ENCODE results near the gene ZNF554.

DNA sequence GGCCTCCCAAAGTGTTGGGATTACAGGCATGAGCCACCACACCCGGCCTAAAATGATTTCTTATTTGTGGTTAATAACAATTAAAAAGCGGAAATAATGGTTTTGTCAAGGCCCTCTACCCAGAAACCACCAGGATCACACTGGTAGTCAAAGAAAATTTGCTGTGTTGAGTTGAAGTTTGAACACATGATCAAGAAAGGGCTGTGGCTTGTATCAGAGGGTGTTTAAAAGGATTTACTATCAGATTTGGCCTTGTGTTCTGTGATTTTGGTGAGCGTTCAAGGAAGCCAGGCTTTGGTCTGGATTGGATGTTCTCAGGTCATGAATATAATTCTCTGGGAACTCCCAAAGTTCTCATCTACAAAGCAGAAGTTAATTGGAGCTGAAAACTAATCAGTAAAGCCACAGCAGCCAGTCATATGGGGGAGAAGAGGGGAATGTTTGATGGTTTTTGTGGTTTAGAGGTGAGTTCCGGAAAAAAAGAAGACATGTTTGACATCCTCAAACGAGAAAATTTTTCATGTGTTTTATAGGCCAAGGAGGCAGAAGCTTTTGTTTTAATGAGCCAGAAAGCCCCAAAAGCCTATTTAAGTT is 36.9 kb downstream of the ZNF554 start:
- TF ChIP-seq CTCF (IDR thresholded peaks at IDR 0.05), result no peak
- no peak for TF ChIP-seq JUN (IDR thresholded peaks at IDR 0.05)
- no peak for TF ChIP-seq E2F6 (IDR thresholded peaks at IDR 0.05; ENCODE audit: borderline replicate concordance, low read depth)
- TF ChIP-seq ZSCAN20 (CRISPR knock-in tag; IDR thresholded peaks at IDR 0.05), result no peak
- TF ChIP-seq, protein P1, sequence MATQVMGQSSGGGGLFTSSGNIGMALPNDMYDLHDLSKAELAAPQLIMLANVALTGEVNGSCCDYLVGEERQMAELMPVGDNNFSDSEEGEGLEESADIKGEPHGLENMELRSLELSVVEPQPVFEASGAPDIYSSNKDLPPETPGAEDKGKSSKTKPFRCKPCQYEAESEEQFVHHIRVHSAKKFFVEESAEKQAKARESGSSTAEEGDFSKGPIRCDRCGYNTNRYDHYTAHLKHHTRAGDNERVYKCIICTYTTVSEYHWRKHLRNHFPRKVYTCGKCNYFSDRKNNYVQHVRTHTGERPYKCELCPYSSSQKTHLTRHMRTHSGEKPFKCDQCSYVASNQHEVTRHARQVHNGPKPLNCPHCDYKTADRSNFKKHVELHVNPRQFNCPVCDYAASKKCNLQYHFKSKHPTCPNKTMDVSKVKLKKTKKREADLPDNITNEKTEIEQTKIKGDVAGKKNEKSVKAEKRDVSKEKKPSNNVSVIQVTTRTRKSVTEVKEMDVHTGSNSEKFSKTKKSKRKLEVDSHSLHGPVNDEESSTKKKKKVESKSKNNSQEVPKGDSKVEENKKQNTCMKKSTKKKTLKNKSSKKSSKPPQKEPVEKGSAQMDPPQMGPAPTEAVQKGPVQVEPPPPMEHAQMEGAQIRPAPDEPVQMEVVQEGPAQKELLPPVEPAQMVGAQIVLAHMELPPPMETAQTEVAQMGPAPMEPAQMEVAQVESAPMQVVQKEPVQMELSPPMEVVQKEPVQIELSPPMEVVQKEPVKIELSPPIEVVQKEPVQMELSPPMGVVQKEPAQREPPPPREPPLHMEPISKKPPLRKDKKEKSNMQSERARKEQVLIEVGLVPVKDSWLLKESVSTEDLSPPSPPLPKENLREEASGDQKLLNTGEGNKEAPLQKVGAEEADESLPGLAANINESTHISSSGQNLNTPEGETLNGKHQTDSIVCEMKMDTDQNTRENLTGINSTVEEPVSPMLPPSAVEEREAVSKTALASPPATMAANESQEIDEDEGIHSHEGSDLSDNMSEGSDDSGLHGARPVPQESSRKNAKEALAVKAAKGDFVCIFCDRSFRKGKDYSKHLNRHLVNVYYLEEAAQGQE (IDR thresholded peaks at IDR 0.05), result no peak
- no peak for TF ChIP-seq MYC (IDR thresholded peaks at IDR 0.05; ENCODE audit: borderline replicate concordance, low read length)
- TF ChIP-seq CHD2 (IDR thresholded peaks at IDR 0.05; ENCODE audit: low read length, partially characterized antibody), result no peak
- no peak for TF ChIP-seq EHMT2 (IDR thresholded peaks at IDR 0.05; ENCODE audit: low read depth)
- no peak for TF ChIP-seq POLR2A (IDR thresholded peaks at IDR 0.05; ENCODE audit: low read length)
- TF ChIP-seq ELK1 (IDR thresholded peaks at IDR 0.05; ENCODE audit: low read depth, low read length), result no peak
- no peak for TF ChIP-seq MAX (IDR thresholded peaks at IDR 0.05)
- no peak for TF ChIP-seq ATOH8 (CRISPR knock-in tag; IDR thresholded peaks at IDR 0.05; ENCODE audit: low read depth)
